Fibroblast of peridontal ligament (primary cell): Measurements from ENCODE around the gene ADORA2B.

Experiments used
- DNase-seq: peaks from one replicate; pipeline ENCODE4 v3.0.0-alpha.2; 2010; ENCODE audit errors: extremely low read depth

The ADORA2B gene

DNA sequence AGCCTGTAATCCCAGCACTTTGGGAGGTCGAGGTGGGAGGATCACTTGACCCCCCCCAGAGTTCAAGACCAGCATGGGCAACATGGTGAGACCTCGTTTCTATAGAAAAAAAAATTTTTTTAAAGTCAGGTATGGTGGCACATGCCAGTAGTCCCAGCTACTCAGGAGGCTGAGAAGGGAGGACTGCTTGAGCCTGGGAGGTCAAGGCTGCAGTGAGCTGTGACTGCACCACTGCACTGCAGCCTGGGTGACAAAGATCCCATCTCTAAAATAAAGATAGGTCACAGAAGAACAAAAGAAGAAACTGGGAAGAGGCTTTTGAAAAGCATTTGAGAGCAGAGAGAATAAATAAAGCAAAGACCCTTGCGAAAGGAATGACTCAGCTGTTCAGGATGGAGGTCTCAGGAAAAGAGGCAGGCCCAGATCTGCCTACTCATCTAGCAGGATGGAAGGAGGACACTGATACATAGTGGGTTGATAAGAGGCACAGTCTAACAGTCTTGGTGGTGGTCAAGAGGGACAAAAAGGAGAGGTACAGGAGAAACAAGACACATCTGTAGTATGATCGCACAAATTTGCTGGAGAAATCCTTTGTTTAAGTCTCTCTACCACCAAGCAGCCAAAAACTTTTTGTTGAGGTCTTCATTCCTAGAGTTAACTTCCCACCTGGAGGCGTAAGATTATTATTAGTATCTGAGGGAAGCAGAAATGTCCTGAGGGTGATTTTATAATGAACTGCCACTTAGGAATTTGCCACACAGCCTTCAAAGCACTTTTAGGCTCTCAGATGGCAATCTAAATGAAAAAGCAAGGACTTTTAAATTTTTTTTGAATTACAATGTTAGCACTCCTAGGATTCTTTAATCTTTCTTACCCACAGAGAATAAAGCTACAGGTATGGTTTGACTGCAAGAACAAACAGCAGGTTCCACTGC lies 37.0 kb downstream of the ADORA2B start:
- peak; percentile 63 for DNase-seq

DNA sequence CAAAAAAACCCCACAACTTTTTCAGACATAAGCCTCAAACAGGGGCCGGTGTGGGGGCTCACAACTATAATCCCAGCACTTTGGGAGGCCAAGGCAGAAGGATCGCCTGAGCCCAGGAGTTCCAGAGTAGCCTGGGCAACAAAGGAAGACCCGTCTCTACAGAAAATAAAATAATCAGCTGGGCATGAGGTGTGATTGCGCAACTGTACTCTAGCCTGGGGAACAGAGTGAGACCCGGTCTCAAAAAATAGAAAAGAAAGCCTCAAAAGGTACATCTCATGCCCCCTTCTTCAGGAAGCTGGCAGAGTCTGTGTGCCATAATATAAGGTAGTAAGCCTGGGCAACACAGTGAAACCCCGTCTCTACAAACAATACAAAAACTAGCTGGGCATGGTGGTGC lies 51.4 kb downstream of the ADORA2B start:
- DNase-seq = no peak

DNA sequence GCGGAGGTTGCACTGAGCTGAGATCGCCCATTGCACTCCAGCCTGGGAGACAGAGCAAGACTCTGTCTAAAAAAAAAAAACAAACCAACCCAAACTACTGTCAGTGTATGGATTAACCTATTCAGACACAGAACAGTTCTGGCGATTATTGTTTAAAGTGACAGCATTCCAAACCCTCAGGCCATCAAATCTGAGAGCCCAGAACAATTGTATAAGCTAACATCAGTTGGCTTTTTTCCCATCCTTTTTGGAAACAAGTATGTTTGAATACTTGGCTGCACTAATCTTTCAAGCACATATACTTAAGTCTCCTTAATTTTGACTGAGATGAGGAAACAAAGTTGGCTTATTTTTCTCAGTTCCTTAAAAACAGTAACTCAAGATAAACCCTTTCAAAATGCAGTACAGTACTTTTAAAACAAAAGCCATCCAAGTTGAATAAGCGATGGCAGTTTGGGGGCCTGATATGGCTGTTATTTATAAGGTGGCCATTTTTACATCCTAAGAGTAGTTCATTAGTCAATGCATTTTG lies 53.2 kb downstream of the ADORA2B start:
- DNase-seq = no peak

DNA sequence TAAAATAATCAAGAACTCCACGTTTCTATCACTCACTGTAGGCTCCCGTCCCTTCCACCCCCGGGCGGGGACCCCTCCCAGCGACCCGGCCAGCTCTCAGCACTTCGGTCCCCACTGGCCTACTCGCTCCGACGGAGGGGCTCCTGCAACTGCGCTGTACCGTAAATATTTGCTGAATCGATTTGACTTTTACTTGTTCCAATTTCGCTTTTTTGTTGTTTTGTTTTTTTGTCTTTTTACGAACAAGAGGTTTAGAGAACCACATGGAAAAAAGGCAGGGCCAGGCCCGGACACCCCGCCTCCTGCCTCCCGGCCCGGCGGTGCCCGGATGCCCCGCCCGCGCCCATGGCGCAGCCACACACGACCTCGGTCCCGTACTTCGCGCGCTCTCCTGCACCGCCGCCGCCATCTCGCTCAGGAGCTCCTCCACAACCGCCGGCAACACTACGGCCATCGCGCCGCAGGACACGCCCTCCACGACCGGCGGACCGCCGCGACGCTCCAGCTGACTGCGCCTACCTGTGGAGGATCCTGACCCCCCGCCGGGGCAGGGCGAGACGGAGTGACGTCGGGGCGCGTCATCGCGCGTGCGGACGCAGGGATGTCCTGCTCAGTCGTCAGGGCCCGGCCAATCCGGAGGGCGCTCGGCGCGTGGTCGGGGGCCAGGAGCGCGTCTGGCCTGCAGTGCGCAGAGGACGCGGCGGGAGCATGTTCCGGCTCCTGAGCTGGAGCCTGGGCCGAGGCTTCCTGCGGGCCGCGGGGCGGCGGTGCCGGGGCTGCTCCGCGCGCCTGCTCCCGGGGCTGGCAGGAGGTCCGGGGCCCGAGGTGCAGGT lies 54.4 kb downstream of the ADORA2B start, which contains the start of the genes TTC19 and ZSWIM7:
TTC19 (plus strand) TSS at position 684 of the 833 bp plus-strand sequence; CDS start at position 709, 25 bp downstream.
ZSWIM7 (minus strand) TSS at position 564 of the 833 bp plus-strand sequence; CDS start at position 454, 110 bp downstream.
- peak; percentile 88 for DNase-seq

DNA sequence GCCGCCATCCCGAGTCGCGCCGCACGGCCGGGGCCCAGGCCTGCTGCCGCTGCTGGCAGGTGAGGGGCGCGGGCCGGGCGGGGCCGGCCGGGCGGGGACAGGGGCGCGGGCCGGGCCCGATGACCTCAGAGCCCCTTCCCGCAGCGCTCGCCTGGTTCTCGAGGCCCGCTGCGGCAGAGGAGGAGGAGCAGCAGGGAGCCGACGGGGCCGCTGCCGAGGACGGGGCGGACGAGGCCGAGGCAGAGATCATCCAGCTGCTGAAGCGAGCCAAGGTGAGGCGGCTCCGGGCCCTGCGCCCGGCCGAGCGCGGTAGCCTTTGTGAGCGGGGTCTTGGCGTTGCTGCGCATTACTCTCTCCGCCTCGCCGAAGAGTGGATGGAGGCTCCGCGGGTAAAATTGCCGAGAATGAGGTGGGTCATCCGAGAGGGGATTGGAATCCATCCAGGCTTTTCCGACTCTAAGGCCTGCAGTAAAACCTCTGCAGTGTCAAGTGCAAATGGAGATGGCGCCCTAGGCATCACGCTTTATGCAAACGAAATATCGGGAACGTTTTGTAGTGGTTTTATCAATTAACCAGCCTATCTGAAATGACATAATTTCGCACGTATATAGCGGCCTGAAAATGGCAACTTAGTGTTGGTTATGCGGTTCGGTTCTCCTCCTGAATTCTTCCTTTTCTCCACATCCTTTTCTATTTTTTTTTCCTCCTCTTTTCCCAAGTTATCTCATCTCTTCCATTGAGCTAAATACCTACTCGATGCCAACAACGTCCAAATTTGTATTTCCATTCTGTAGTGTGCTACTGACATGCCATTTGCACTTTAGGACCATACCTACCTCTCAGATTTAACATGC lies 55.3 kb downstream of the ADORA2B start:
- peak; percentile 40 for DNase-seq

DNA sequence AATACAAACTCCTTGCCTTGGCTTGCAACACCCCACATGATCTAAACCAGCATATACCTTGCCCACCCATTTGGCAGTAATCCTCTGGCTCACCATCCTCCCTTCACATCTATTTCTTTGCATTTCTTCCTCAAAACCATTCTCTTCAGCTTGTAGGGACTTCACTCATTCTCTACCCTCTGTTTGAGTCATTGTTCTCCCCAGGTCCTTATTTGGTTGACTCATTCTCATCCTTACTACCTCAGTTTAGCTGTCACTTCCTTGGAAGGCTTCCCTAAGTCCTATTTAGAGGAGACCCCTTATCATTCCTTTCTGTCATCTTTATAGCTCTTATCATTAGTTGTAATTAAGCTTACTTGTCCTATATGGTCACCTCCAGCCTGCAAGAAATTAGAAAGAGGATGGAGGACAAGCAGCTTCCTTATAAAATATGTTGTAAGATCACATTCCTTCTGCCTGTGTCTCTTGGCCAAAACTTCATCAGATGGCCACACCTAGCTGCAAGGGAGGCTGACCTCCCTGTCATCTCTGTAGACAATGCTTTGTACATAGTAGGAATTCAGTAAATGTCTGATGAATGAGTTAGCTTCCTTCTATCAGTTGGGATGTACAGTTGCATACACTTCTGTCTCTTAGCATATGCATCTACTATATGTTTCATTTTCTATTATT lies 56.4 kb downstream of the ADORA2B start:
- no peak for DNase-seq

DNA sequence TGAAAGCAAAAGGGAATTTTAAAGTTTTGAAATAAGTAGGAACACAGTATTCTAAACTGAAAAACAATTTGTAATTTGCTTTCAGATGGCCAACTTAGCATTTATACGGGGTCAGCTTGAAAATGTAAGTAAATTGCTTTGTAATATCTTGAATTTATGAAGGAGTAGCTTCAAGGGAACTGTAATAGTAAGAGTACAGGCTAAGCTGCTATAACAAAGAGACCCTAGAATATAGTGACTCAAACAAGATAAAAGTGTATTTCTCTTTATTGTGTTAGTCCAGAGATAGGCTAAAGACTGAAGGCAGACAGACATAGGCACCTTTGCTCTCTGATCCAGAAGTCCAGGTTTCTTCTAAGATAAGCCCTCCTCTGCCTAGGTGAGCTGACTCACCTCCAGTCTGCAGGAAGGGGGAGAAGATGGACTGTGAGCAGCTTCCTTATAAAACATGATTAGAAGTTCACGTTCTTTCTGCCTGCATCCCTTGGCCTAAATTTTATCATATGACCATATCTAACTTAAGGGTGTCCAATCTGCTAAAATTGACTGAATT lies 57.9 kb downstream of the ADORA2B start:
- no peak for DNase-seq

DNA sequence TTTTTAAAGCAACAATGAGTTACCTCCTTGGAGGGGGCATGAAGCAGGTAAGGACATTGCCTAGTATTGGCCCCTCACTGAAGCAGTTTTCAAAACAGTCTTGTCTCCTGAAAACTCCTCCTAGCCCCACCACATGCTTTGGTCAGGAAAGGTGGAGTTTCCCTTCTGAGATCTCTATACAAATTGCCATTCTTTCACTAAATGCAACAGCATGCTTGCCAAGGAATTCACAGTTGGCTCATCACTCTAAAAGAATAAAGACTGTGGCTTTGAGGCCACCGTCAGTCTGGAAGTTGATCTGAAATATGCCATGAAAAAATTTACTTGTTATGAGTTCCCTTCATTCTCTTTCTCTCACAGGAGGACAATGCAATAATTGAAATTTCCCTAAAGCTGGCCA lies 58.9 kb downstream of the ADORA2B start:
- DNase-seq = no peak

DNA sequence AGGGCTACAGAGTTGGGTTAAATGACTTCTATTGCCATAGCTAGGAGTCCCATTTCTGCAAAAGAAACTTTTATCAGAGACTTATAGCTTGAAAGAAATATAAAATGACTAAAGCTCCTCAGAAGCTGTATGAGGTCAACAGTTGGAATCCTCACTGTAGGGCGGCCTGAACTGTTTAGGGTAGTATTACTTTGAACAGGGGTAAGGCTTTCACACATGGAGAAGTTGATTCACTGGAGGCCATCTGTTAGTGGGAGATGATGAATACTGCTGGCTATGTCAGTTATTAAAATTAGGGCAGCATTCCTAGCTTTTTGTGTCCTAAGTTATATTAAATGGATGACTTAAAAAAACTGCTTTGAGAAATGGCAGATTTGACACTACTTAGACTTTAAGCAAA lies 60.7 kb downstream of the ADORA2B start:
- no peak for DNase-seq

DNA sequence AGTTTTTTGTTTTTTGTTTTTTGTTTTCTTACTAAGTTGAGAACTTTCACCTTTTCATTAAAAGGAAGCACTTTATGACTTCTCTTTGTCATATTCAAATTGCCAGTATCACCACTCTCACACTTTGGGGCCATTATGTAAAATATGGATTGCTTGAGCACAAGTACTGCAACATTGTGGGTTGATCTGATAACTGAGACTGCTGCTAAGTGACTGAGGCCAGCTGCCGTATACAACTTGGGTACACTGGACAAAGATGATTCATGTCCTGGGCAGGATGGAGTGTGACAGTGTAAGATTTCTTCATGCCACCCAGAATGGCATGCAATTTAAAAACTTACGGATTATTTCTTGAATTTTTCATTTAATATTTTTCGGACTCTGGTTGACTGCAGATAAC lies 62.5 kb downstream of the ADORA2B start:
- DNase-seq = no peak

DNA sequence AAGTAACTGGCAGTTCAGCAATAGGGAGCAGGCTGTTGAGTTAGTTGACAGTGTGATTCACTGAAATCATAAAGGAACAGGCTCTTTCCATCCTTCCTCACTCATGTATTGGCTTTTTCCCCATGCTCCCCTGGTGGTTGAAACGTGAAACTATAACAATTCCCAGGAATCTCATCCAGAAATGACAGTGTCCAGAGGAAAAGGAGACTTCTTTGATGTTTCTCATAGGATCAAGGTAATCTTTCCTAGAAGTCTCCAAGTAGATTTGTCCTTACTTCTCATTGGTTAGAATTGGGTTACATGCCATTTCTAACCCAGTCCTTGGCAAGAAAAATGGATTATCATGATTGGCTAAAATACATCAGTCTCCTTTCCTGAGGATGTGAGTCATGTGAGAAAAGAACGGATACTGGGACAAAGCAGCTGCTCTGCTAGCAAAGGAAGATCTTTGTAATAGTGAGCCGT lies 69.0 kb downstream of the ADORA2B start:
- peak; percentile 77 for DNase-seq

DNA sequence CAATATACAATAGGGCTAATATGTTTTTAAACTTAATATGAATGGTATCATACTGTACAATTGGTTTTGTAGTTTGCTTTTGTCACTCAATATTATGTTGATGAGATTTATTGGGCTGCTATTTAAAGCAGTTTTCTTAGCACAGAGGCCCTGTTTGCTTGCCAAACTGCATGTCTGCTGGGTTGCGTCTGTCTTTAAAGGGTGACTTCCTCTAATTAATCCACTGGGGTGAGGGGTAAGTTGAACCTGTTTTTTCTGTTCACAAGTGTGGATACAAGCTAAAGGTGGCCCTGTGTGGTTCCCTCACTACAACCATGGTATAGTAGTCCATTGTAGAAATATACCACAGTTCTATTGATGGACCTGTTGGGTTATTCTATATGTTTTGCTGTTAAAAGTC lies 74.4 kb downstream of the ADORA2B start:
- DNase-seq = no peak

DNA sequence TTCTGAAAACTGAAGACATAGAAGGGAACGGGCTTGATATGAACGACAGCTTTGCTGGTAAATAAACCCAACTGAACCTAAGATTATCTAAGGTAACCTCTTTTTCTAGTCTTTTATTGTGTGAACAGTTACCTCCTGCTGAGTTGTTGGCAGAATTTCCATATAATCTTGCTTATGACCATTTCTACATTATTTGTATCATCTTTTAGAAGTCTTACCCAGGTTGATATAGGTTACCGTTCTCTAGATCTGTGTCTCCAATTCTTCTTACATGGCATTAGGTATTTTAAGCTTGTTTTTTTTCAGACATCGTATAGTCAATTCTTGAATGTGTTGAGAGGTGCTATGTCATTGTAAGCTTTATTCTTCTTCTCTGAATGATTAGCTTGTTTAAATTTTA lies 79.0 kb downstream of the ADORA2B start:
- no peak for DNase-seq

DNA sequence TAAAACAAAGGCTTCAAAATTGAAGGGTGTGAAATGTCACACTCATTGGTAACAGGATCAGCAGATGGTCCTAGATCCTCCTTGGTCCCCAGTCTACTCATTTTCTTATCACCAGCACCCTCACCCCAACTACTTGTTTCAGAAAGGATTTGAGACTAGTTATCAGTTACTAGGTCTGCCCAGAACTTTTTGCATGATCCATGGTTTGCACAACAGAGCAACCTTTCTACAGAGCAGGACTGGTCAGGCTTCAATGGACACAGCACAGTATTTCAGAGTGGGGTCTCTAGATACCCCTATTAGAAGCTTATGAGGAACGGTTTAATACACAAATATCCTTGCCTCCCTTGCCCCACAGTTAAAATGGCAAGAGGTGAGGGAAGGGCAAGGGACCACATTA lies 80.3 kb downstream of the ADORA2B start:
- no peak for DNase-seq
